ENCODE results near the gene SRSF1.

SRSF1 gene

DNA sequence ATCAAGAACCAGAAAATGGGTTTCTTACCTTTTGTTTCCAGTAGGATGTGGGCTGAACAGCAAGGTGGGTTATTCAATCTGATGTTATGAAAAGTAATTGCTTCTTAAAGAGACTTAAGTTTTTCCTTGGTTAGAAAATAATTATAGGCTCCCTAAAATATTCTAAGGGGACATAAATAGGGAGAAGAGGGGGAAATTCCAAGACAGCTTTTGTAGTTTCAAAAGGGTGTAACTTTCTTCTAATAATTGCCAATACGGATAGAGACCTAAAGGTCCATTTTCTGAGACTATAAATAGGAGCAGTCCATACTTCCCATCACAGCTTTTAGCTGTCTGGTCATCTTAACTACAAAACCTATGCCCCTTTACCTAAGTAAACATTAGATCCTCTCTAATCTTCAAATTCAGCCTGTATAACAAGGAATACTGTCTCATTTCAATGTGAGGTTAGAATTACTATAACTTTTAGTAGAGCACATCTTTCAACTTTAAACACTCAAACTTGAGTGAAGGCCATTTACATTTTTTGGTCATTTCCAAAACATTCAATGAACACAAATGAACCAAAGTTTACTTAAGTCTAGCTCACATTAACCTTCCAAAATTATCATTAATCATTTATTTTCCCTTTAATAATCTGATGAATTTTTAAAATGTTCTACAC lies 5.5 kb downstream of the SRSF1 start:
- Histone ChIP-seq H2AFZ (ENCODE audit: low read length) (no peak overlapping the region), H4K20me1 (ENCODE audit: insufficient read depth, low read length) (peaks cover 56% of the 10 kb centered on the region), H3K4me1 (ENCODE audit: low read length) (peaks cover 15% of the 10 kb centered on the region), H3F3A (ENCODE audit: insufficient read depth, low read length) (peaks cover 72% of the 10 kb centered on the region), H3K27ac (ENCODE audit: low read length) (no peak overlapping the region), H3K36me3 (replicated peaks; ENCODE audit: insufficient read depth, low read length) (peaks cover 31% of the 10 kb centered on the region), H3K4me2 (ENCODE audit: low read depth, low read length) (no peak overlapping the region), H3K9me3 (replicated peaks; ENCODE audit: insufficient read depth, low read length) (no peaks in the 10 kb centered on the region), H3K9ac (ENCODE audit: low read length) (no peak overlapping the region), H3K4me3 (ENCODE audit: low read length) (no peak overlapping the region), H3K9me2 (replicated peaks; ENCODE audit: insufficient read depth, low read length) (no peaks in the 10 kb centered on the region), H3K27me3 (replicated peaks; ENCODE audit: insufficient read depth, low read length) (no peaks in the 10 kb centered on the region), H3K79me2 (ENCODE audit: low read length) (peaks cover 46% of the 10 kb centered on the region)
- DNase-seq = no peak
- TF ChIP-seq CTCF (IDR thresholded peaks at IDR 0.05; ENCODE audit: low read length) = no peak
- no peak for TF ChIP-seq EZH2 (optimal IDR thresholded peaks at IDR 0.05; ENCODE audit: low read depth, low read length)
- no peak for TF ChIP-seq EZH2phosphoT487 (IDR thresholded peaks at IDR 0.05; ENCODE audit: low read length)

DNA sequence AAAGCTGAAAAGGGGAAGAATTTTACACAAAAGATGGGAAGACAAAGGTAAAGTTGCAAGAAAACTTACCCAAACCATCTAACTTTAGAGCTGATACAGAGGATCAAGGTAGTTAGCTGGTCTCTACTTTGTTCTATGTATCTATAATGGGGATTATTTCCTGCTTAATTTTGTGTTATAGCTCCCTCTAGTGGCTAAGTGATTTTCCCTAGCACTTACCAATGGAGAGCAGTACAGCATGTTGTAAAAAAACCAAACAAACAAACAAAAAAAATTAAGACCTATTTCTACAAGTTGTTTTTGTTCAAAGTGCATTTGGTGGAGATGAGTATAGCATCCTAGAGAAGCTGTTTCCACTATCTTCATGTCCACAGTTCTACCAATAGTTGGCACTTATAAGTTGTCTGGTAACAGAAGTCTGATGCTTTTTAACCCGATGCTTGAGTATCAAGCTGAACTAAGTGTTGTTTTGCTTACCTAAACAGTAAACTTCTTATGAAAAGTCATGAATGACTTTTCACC lies 7.5 kb downstream of the SRSF1 start:
- no peak overlapping the region for H3K9ac ChIP-seq (ENCODE audit: low read length)
- H3K27me3 ChIP-seq (replicated peaks; ENCODE audit: insufficient read depth, low read length) = no peaks in the 10 kb centered on the region
- H3K79me2 ChIP-seq (ENCODE audit: low read length) = peaks cover 26% of the 10 kb centered on the region
- H3K4me2 ChIP-seq (ENCODE audit: low read depth, low read length) = no peak overlapping the region
- no peak overlapping the region for H3K4me3 ChIP-seq (ENCODE audit: low read length)
- no peak overlapping the region for H2AFZ ChIP-seq (ENCODE audit: low read length)
- peaks cover 16% of the 10 kb centered on the region for H3K36me3 ChIP-seq (replicated peaks; ENCODE audit: insufficient read depth, low read length)
- H3K9me3 ChIP-seq (replicated peaks; ENCODE audit: insufficient read depth, low read length) = no peaks in the 10 kb centered on the region
- H3F3A ChIP-seq (ENCODE audit: insufficient read depth, low read length) = peaks cover 87% of the 10 kb centered on the region
- no peak overlapping the region for H3K27ac ChIP-seq (ENCODE audit: low read length)
- H3K9me2 ChIP-seq (replicated peaks; ENCODE audit: insufficient read depth, low read length) = no peaks in the 10 kb centered on the region
- peaks cover 16% of the 10 kb centered on the region for H3K4me1 ChIP-seq (ENCODE audit: low read length)
- no peak for TF ChIP-seq EZH2 (optimal IDR thresholded peaks at IDR 0.05; ENCODE audit: low read depth, low read length)
- peak; percentile 89 for TF ChIP-seq CTCF (IDR thresholded peaks at IDR 0.05; ENCODE audit: low read length)
- no peak for TF ChIP-seq EZH2phosphoT487 (IDR thresholded peaks at IDR 0.05; ENCODE audit: low read length)
- peak; percentile 67 for DNase-seq
- peaks cover 43% of the 10 kb centered on the region for H4K20me1 ChIP-seq (ENCODE audit: insufficient read depth, low read length)

DNA sequence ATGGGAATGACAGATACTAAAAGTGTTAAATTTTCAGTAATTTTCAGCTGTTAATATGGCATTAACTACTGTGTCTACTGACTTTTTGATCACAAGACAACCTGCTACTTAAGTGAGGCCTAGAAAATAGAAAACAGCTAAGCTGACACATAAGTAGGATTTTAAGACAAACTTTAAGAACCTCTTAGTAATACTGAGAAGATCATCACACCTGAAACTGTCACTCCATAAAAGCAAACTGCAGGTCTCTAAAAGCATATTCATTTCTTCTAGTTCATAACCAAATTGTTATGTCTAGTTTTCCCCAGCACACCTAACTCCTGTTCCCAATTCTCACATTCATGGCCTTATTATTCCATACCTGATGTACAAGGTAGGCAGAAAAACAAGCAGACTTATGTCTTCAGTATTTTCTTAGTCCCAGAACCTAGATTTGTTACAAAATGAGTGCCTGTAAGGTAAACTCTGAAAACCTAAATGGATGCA lies 8.0 kb downstream of the SRSF1 start:
- Histone ChIP-seq H3F3A (ENCODE audit: insufficient read depth, low read length) (peaks cover 92% of the 10 kb centered on the region), H3K9me2 (replicated peaks; ENCODE audit: insufficient read depth, low read length) (no peaks in the 10 kb centered on the region), H3K4me2 (ENCODE audit: low read depth, low read length) (no peak overlapping the region), H3K9ac (ENCODE audit: low read length) (no peak overlapping the region), H3K27ac (ENCODE audit: low read length) (no peak overlapping the region), H2AFZ (ENCODE audit: low read length) (no peak overlapping the region), H4K20me1 (ENCODE audit: insufficient read depth, low read length) (peaks cover 41% of the 10 kb centered on the region), H3K79me2 (ENCODE audit: low read length) (peaks cover 21% of the 10 kb centered on the region), H3K36me3 (replicated peaks; ENCODE audit: insufficient read depth, low read length) (peaks cover 12% of the 10 kb centered on the region), H3K27me3 (replicated peaks; ENCODE audit: insufficient read depth, low read length) (no peaks in the 10 kb centered on the region), H3K9me3 (replicated peaks; ENCODE audit: insufficient read depth, low read length) (no peaks in the 10 kb centered on the region), H3K4me3 (ENCODE audit: low read length) (no peak overlapping the region), H3K4me1 (ENCODE audit: low read length) (peaks cover 18% of the 10 kb centered on the region)
- TF ChIP-seq EZH2phosphoT487 (IDR thresholded peaks at IDR 0.05; ENCODE audit: low read length) = no peak
- DNase-seq = no peak

All from MM.1S (cell line).